HCT116 (cell line): ENCODE results near the gene ENHO. TPM values are rescaled to one million over a fixed set of nuclear protein-coding genes. Genes with fewer than 3 reads are reported as not detected.

Experiments used
- ATAC-seq: fragments of 200-7000 bp; cut with Tn5 transposase; 2 replicates; pipeline ENCODE4 v1.9.1; 2020; ENCODE audit warnings: mild to moderate bottlenecking, moderate library complexity
- BruUV-seq: library from RNA; stranded (reverse); fragments of 400-500 nt; replicated peaks from 2 replicates; lab custom pipeline; 2021; lab: Mats Ljungman, UMichigan
- CTCF ChIA-PET: fragments of 300-600 bp; sonication (Branson Sonifier 250); formaldehyde crosslinking; loops from one replicate; lab custom pipeline; 2021; ENCODE audit warnings: antibody characterized with exemption; lab: Charles Lee
- POLR2A ChIA-PET: fragments of 300-600, 350-600 bp; sonication (Branson Sonifier 250); formaldehyde crosslinking; loops from one replicate; lab custom pipeline; 2021; ENCODE audit warnings: antibody characterized with exemption; lab: Charles Lee
- RAD21 ChIA-PET, 2 experiments: fragments of 300-600 bp; sonication (Branson Sonifier 250); formaldehyde crosslinking; loops; one replicate each; lab custom pipeline; 2023; ENCODE audit warnings: low total read pairs in 2 of 2; ENCODE audit not compliant: uncharacterized antibody in 2 of 2, unreplicated experiment in 2 of 2, low non-redundant PET in 1 of 2; lab: Charles Lee
- DNase-seq: peaks from one replicate; pipeline ENCODE4 v3.0.0-alpha.2; 2010; ENCODE audit warnings: low read depth, low spot score
- H2AFZ ChIP-seq: fragments of 200-600 bp; shearing (Covaris generic), sonication (generic); 2 replicates; pipeline ENCODE4 v1.6.1; 2017; ENCODE audit warnings: low read depth, mixed run types, mixed read lengths, antibody characterized with exemption, low read length; ENCODE audit not compliant: poor library complexity, severe bottlenecking
- H3K27ac ChIP-seq: 2 replicates; pipeline ENCODE4 v1.5.1; 2012; ENCODE audit warnings: low read depth, low read length
- H3K27me3 ChIP-seq: fragments of 200-600 bp; sonication (generic); 2 replicates; pipeline ENCODE4 v1.6.1; 2016; ENCODE audit warnings: mixed run types, low read length, mixed read lengths; ENCODE audit not compliant: insufficient read depth
- H3K36me3 ChIP-seq, 2 experiments: fragments of 200-500 bp in 1 of 2; fragments of 200-600 bp in 1 of 2; sonication (Bioruptor generic) in 1 of 2; sonication (generic) in 1 of 2; 2 replicates each; pipeline versions ENCODE4 v1.5.1 to v1.6.1; 2014 to 2016; ENCODE audit warnings: low read length in 2 of 2, inconsistent platforms in 1 of 2, mixed read lengths in 1 of 2, mixed run types in 1 of 2; ENCODE audit not compliant: insufficient read depth in 2 of 2, control insufficient read depth in 1 of 2
- H3K4me1 ChIP-seq, 2 experiments: fragments of 200-600 bp in 1 of 2; sonication (generic) in 1 of 2; 2 replicates each; pipeline versions ENCODE4 v1.5.1 to v1.6.1; 2012 to 2017; ENCODE audit warnings: low read length in 2 of 2, inconsistent platforms in 1 of 2, mild to moderate bottlenecking in 1 of 2, mixed read lengths in 1 of 2, mixed run types in 1 of 2, moderate library complexity in 1 of 2; ENCODE audit not compliant: insufficient read depth in 2 of 2, control insufficient read depth in 1 of 2
- H3K4me2 ChIP-seq: fragments of 200-600 bp; sonication (generic); 2 replicates; pipeline ENCODE4 v1.6.1; 2017; ENCODE audit warnings: mixed run types, low read length, mixed read lengths
- H3K4me3 ChIP-seq, 2 experiments: fragments of 200-600 bp in 1 of 2; sonication (generic) in 1 of 2; replicated peaks in 1 of 2; 2 replicates each; pipeline ENCODE4 v1.5.1; 2011 to 2016; ENCODE audit warnings: low read length in 2 of 2, control low read depth in 1 of 2, low read depth in 1 of 2, mild to moderate bottlenecking in 1 of 2, mixed read lengths in 1 of 2, mixed run types in 1 of 2
- H3K79me2 ChIP-seq: fragments of 200-600 bp; sonication (generic); 2 replicates; pipeline ENCODE4 v1.6.1; 2017; ENCODE audit warnings: mild to moderate bottlenecking, mixed run types, low read length, moderate library complexity, mixed read lengths; ENCODE audit not compliant: insufficient read depth
- H3K9ac ChIP-seq: fragments of 200-600 bp; sonication (generic); 2 replicates; pipeline ENCODE4 v1.6.1; 2016; ENCODE audit warnings: low read length, mixed read lengths
- H3K9me2 ChIP-seq: fragments of 200-600 bp; sonication (generic), shearing (Covaris generic); 2 replicates; pipeline ENCODE4 v1.6.1; 2017; ENCODE audit warnings: mixed run types, mild to moderate bottlenecking, moderate library complexity; ENCODE audit not compliant: insufficient read depth
- H3K9me3 ChIP-seq, 2 experiments: fragments of 200-500 bp in 1 of 2; fragments of 200-600 bp in 1 of 2; sonication (Bioruptor generic) in 1 of 2; sonication (generic) in 1 of 2; 2 replicates each; pipeline ENCODE4 v1.6.1; 2014 to 2017; ENCODE audit warnings: low read length in 2 of 2, mixed read lengths in 2 of 2, inconsistent platforms in 1 of 2, low read depth in 1 of 2, mild to moderate bottlenecking in 1 of 2, mixed run types in 1 of 2, moderate library complexity in 1 of 2; ENCODE audit not compliant: control insufficient read depth in 1 of 2, insufficient read depth in 1 of 2
- H4K20me1 ChIP-seq: fragments of 200-600 bp; sonication (generic), shearing (Covaris generic); 2 replicates; pipeline ENCODE4 v1.6.1; 2017; ENCODE audit warnings: mixed run types, mild to moderate bottlenecking, moderate library complexity; ENCODE audit not compliant: insufficient read depth
- CBX3 ChIP-seq: IDR thresholded peaks from 2 replicates; pipeline ENCODE4 v1.6.1; 2012; ENCODE audit warnings: low read depth
- ELF1 ChIP-seq: IDR thresholded peaks from 2 replicates; pipeline ENCODE4 v1.6.1; 2012; ENCODE audit warnings: low read depth, borderline replicate concordance
- EZH2phosphoT487 ChIP-seq: fragments of 200-600 bp; IDR thresholded peaks from 2 replicates; pipeline ENCODE4 v1.6.1; 2018; ENCODE audit warnings: antibody characterized with exemption, borderline replicate concordance
- JUND ChIP-seq: IDR thresholded peaks from 2 replicates; pipeline ENCODE4 v1.6.1; 2012
- SP1 ChIP-seq: IDR thresholded peaks from 2 replicates; pipeline ENCODE4 v1.6.1; 2012; ENCODE audit warnings: low read depth
- ZFX ChIP-seq: fragments of 450-650 bp; IDR thresholded peaks from 2 replicates; pipeline ENCODE4 v1.6.1; 2017
- intact Hi-C: fragments of 100-400 bp; cut with micrococcal nuclease; formaldehyde crosslinking; loops from 2 replicates; pipeline ENCODE4 v1.10.0; 2022
- total RNA-seq: library from RNA; stranded (reverse); gene quantifications from one replicate; pipeline ENCODE4 v1.2.1, GENCODE V29; 2021; ENCODE audit not compliant: unreplicated experiment
- TF ChIP-seq, protein P1 (sequence below): IDR thresholded peaks from 2 replicates; pipeline ENCODE4 v1.6.1; 2011; ENCODE audit warnings: mild to moderate bottlenecking, low read length, moderate library complexity; ENCODE audit not compliant: insufficient replicate concordance; ENCODE audit errors: extremely low read depth
- TF ChIP-seq, protein P2 (sequence below), 3 experiments: fragments of 200-600 bp in 1 of 3; sonication (generic) in 1 of 3; IDR thresholded peaks in 2 of 3; conservative IDR thresholded peaks in 1 of 3; 2 replicates each; pipeline ENCODE4 v1.5.1; 2012 to 2017; ENCODE audit warnings: low read depth in 2 of 3, low read length in 2 of 3, antibody characterized with exemption in 1 of 3, borderline replicate concordance in 1 of 3, control low read depth in 1 of 3, mild to moderate bottlenecking in 1 of 3, mixed read lengths in 1 of 3, mixed run types in 1 of 3, moderate library complexity in 1 of 3; ENCODE audit not compliant: insufficient read depth in 1 of 3
- TF ChIP-seq, protein P3 (sequence below): IDR thresholded peaks from 2 replicates; pipeline ENCODE4 v1.6.1; 2012
- TF ChIP-seq, protein P4 (sequence below): IDR thresholded peaks from 2 replicates; pipeline ENCODE4 v1.6.1; 2012; ENCODE audit warnings: low read depth

Gene ENHO
- total RNA-seq, 1 experiment from 2014 or later = 6.1 TPM

DNA sequence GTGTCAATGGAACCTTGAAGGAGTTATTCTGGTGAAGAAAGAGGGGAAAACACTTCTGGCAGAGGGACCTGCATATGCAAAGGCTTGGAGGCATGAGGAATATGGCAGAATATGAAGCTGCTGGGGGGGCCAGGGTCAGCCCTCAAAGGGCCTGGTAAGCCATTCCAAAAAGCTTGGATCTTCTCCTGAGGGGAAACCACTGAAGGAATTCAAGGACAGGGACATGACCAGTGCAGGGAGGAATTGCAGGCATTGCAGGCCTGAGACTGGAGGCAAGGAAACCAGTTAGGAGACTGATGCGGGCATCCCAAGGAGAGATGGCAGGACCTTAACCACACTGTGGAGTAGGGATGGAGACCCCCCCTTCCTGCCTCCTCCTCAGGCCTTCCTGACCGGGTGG is 21.4 kb downstream of the ENHO start:
- Histone ChIP-seq H3K27me3 (no peaks in the 10 kb centered on the region), H3K27ac (no peak overlapping the region), H4K20me1 (no peaks in the 10 kb centered on the region), H3K4me2 (no peak overlapping the region), H3K9ac (no peak overlapping the region), H3K36me3 (no peaks in the 10 kb centered on the region), H3K79me2 (no peaks in the 10 kb centered on the region), H2AFZ (no peak overlapping the region), H3K9me3 (no peaks in the 10 kb centered on the region)
- no peak for ATAC-seq
- BruUV-seq = no TSS peak
- POLR2A ChIA-PET = no interaction called here
- DNase-seq = no peak
- TF ChIP-seq SP1 = no peak
- no peak for TF ChIP-seq ZFX
- TF ChIP-seq, protein P1, sequence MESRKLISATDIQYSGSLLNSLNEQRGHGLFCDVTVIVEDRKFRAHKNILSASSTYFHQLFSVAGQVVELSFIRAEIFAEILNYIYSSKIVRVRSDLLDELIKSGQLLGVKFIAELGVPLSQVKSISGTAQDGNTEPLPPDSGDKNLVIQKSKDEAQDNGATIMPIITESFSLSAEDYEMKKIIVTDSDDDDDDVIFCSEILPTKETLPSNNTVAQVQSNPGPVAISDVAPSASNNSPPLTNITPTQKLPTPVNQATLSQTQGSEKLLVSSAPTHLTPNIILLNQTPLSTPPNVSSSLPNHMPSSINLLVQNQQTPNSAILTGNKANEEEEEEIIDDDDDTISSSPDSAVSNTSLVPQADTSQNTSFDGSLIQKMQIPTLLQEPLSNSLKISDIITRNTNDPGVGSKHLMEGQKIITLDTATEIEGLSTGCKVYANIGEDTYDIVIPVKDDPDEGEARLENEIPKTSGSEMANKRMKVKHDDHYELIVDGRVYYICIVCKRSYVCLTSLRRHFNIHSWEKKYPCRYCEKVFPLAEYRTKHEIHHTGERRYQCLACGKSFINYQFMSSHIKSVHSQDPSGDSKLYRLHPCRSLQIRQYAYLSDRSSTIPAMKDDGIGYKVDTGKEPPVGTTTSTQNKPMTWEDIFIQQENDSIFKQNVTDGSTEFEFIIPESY = no peak
- no peak for TF ChIP-seq JUND
- TF ChIP-seq ELF1 = no peak
- TF ChIP-seq, all 23 proteins: peak for 0
- RAD21 ChIA-PET = no interaction called here
- H3K9me2 ChIP-seq = no peaks in the 10 kb centered on the region
- intact Hi-C loops = loop anchor here (5.0 kb wide), 2 partner anchors 44 to 91 kb away; partner anchors contain the start of genes DNAI1 and FAM219A
- CTCF ChIA-PET = interaction anchor here (1.5 to 4.3 kb wide), 2 partner anchors 95 to 97 kb away, joined by 3 to 17 read pairs; no protein-coding TSS in a partner anchor
- H3K4me3 ChIP-seq = no peak overlapping the region
- H3K4me1 ChIP-seq = peaks cover 7% of the 10 kb centered on the region in 2 experiments; a peak in 2 of 4 replicates

DNA sequence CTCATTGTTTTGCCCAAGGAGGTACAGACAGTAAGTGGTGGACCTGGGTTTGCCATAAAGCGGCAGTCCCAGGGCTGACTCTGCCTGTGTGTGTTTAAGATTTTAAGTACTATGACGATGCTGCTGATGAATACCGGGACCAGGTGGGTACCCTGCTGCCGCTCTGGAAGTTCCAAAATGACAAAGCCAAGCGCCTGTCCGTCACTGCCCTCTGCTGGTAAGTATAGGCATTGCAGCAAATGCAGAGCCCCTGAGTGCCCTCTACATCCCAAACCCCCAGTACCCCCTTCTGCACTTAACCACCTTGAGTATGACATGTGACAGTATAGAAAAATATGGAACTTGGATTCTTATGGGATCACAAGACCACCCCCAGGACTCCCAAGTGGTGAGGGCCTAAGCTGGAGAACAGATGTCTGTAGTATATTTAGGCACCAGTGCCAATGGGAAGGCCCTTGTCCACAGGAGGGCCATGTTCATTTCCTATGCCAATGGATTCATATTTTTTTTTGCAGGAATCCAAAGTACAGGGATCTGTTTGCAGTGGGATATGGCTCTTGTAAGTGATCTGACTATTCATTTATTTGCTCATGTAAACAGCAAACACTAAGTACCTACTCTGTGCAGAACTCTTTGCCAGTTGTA is 22.0 kb downstream of the ENHO start:
- no peaks in the 10 kb centered on the region for H3K9me3 ChIP-seq
- no peak overlapping the region for H3K9ac ChIP-seq
- H4K20me1 ChIP-seq = no peaks in the 10 kb centered on the region
- no peak overlapping the region for H3K4me2 ChIP-seq
- no peaks in the 10 kb centered on the region for H3K9me2 ChIP-seq
- peak; percentile 29 for DNase-seq
- ATAC-seq = peak; percentile 86
- no peak overlapping the region for H3K4me3 ChIP-seq
- no peak overlapping the region for H2AFZ ChIP-seq
- no TSS peak for BruUV-seq
- H3K79me2 ChIP-seq = no peaks in the 10 kb centered on the region
- CTCF ChIA-PET = interaction anchor here (1.5 to 4.3 kb wide), 2 partner anchors 95 to 97 kb away, joined by 3 to 17 read pairs; no protein-coding TSS in a partner anchor
- POLR2A ChIA-PET = no interaction called here
- no peaks in the 10 kb centered on the region for H3K27me3 ChIP-seq
- H3K4me1 ChIP-seq = peaks cover 7 to 10% of the 10 kb centered on the region in 2 experiments; a peak in 2 of 4 replicates
- H3K27ac ChIP-seq = no peak overlapping the region
- no peaks in the 10 kb centered on the region for H3K36me3 ChIP-seq
- intact Hi-C loops = loop anchor here (1.0 to 5.0 kb wide), 5 partner anchors 43 to 168 kb away; partner anchors contain the start of genes DNAI1 and FAM219A
- RAD21 ChIA-PET = interaction anchor here in 1 of 2 experiments (0.9 kb wide), 1 partner anchor 97 kb away, joined by 3 read pairs; no protein-coding TSS in a partner anchor
- TF ChIP-seq, protein P2, sequence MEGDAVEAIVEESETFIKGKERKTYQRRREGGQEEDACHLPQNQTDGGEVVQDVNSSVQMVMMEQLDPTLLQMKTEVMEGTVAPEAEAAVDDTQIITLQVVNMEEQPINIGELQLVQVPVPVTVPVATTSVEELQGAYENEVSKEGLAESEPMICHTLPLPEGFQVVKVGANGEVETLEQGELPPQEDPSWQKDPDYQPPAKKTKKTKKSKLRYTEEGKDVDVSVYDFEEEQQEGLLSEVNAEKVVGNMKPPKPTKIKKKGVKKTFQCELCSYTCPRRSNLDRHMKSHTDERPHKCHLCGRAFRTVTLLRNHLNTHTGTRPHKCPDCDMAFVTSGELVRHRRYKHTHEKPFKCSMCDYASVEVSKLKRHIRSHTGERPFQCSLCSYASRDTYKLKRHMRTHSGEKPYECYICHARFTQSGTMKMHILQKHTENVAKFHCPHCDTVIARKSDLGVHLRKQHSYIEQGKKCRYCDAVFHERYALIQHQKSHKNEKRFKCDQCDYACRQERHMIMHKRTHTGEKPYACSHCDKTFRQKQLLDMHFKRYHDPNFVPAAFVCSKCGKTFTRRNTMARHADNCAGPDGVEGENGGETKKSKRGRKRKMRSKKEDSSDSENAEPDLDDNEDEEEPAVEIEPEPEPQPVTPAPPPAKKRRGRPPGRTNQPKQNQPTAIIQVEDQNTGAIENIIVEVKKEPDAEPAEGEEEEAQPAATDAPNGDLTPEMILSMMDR (IDR thresholded peaks at IDR 0.05 in 2 of 3, conservative IDR thresholded peaks at IDR 0.05 in 1 of 3; ENCODE audit: borderline replicate concordance in 1 of 3, insufficient read depth in 1 of 3, low read depth in 2 of 3, low read length in 2 of 3) = peak; percentile 87 to 99 (median 99)
- TF ChIP-seq EZH2phosphoT487 (no peak), CBX3 (no peak), ELF1 (no peak)
- TF ChIP-seq, protein P3, sequence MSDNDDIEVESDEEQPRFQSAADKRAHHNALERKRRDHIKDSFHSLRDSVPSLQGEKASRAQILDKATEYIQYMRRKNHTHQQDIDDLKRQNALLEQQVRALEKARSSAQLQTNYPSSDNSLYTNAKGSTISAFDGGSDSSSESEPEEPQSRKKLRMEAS = no peak
- TF ChIP-seq, protein P4, sequence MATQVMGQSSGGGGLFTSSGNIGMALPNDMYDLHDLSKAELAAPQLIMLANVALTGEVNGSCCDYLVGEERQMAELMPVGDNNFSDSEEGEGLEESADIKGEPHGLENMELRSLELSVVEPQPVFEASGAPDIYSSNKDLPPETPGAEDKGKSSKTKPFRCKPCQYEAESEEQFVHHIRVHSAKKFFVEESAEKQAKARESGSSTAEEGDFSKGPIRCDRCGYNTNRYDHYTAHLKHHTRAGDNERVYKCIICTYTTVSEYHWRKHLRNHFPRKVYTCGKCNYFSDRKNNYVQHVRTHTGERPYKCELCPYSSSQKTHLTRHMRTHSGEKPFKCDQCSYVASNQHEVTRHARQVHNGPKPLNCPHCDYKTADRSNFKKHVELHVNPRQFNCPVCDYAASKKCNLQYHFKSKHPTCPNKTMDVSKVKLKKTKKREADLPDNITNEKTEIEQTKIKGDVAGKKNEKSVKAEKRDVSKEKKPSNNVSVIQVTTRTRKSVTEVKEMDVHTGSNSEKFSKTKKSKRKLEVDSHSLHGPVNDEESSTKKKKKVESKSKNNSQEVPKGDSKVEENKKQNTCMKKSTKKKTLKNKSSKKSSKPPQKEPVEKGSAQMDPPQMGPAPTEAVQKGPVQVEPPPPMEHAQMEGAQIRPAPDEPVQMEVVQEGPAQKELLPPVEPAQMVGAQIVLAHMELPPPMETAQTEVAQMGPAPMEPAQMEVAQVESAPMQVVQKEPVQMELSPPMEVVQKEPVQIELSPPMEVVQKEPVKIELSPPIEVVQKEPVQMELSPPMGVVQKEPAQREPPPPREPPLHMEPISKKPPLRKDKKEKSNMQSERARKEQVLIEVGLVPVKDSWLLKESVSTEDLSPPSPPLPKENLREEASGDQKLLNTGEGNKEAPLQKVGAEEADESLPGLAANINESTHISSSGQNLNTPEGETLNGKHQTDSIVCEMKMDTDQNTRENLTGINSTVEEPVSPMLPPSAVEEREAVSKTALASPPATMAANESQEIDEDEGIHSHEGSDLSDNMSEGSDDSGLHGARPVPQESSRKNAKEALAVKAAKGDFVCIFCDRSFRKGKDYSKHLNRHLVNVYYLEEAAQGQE = no peak
